H1 (cell line): ENCODE data around the gene ZNF83. TPM values are rescaled to one million over a fixed set of nuclear protein-coding genes. Genes with fewer than 3 reads are reported as not detected.

Source experiments
- CTCF ChIA-PET: fragments of 300-600 bp; sonication (Branson Sonifier 250); formaldehyde crosslinking; loops from one replicate; lab custom pipeline; 2021; ENCODE audit not compliant: partially characterized antibody; lab: Charles Lee
- POLR2A ChIA-PET: fragments of 300-600 bp; sonication (Branson Sonifier 250); formaldehyde crosslinking; loops from one replicate; lab custom pipeline; 2021; ENCODE audit warnings: inconsistent platforms; ENCODE audit not compliant: partially characterized antibody; lab: Charles Lee
- DNase-seq, 2 experiments: peaks; one replicate each; pipeline versions ENCODE4 v3.0.0 to v3.0.0-alpha.2; 2010 to 2022; ENCODE audit warnings: low spot score in 2 of 2, low read depth in 1 of 2, mixed read lengths in 1 of 2
- FAIRE-seq: peaks from 2 replicates; lab custom pipeline; 2011; peaks lifted over from hg19 to GRCh38; lab: Jason Lieb, UNC
- H2AFZ ChIP-seq: 2 replicates; pipeline ENCODE4 v1.8.1; 2012; ENCODE audit warnings: low read length, inconsistent platforms
- H2AK5ac ChIP-seq: 2 replicates; pipeline ENCODE4 v1.6.1; 2013; ENCODE audit warnings: low read depth, low read length
- H2BK120ac ChIP-seq: replicated peaks from 2 replicates; pipeline ENCODE3; 2013; ENCODE audit warnings: low read depth, low read length, inconsistent platforms
- H2BK12ac ChIP-seq: 2 replicates; pipeline ENCODE4 v1.6.1; 2013; ENCODE audit warnings: low read depth, low read length
- H2BK15ac ChIP-seq: 2 replicates; pipeline ENCODE4 v1.6.1; 2013; ENCODE audit warnings: low read length
- H2BK20ac ChIP-seq: 2 replicates; pipeline ENCODE4 v1.6.1; 2013; ENCODE audit warnings: low read length
- H2BK5ac ChIP-seq: 2 replicates; pipeline ENCODE4 v1.6.1; 2013; ENCODE audit warnings: low read depth, low read length
- H3K14ac ChIP-seq: 2 replicates; pipeline ENCODE4 v1.6.1; 2013; ENCODE audit warnings: inconsistent platforms; ENCODE audit not compliant: insufficient read length
- H3K18ac ChIP-seq: 2 replicates; pipeline ENCODE4 v1.6.1; 2013; ENCODE audit warnings: low read length; ENCODE audit errors: extremely low read depth
- H3K23ac ChIP-seq: 2 replicates; pipeline ENCODE4 v1.6.1; 2013; ENCODE audit warnings: inconsistent platforms; ENCODE audit not compliant: insufficient read length
- H3K23me2 ChIP-seq: 2 replicates; pipeline ENCODE4 v1.6.1; 2013; ENCODE audit warnings: low read depth, low read length
- H3K27ac ChIP-seq: 2 replicates; pipeline ENCODE4 v1.6.1; 2011; ENCODE audit warnings: low read depth, low read length, inconsistent platforms
- H3K27me3 ChIP-seq, 4 experiments: replicated peaks in 1 of 4; 1 replicate in 1 of 4; 2 replicates in 3 of 4; pipeline versions ENCODE4 v1.6.1 to v1.8.1; 2011 to 2013; ENCODE audit warnings: low read length in 3 of 4, mild to moderate bottlenecking in 3 of 4, inconsistent platforms in 2 of 4, mixed read lengths in 2 of 4, moderate library complexity in 1 of 4; ENCODE audit not compliant: control insufficient read depth in 3 of 4, insufficient read depth in 3 of 4; ENCODE audit errors: extremely low read depth in 1 of 4
- H3K36me3 ChIP-seq, 4 experiments: 2 replicates each; pipeline versions ENCODE4 v1.6.1 to v1.8.1; 2011 to 2013; ENCODE audit warnings: mild to moderate bottlenecking in 4 of 4, low read length in 3 of 4, moderate library complexity in 2 of 4, control low read depth in 1 of 4, inconsistent platforms in 1 of 4; ENCODE audit not compliant: insufficient read depth in 4 of 4, control insufficient read depth in 2 of 4
- H3K4ac ChIP-seq: replicated peaks from 2 replicates; pipeline ENCODE3; 2013; ENCODE audit warnings: low read length, low read depth, mixed read lengths, inconsistent platforms; ENCODE audit not compliant: insufficient read length
- H3K4me1 ChIP-seq, 4 experiments: replicated peaks in 1 of 4; 1 replicate in 1 of 4; 2 replicates in 3 of 4; pipeline versions ENCODE4 v1.6.1 to v1.8.1; 2011 to 2013; ENCODE audit warnings: low read length in 3 of 4, inconsistent platforms in 2 of 4, mixed read lengths in 1 of 4; ENCODE audit not compliant: insufficient read depth in 4 of 4, control insufficient read depth in 3 of 4
- H3K4me2 ChIP-seq, 2 experiments: 2 replicates each; pipeline versions ENCODE4 v1.6.1 to v1.8.1; 2011 to 2013; ENCODE audit warnings: low read depth in 2 of 2, low read length in 2 of 2, control low read depth in 1 of 2, inconsistent platforms in 1 of 2, mild to moderate bottlenecking in 1 of 2; ENCODE audit not compliant: insufficient read depth in 1 of 2
- H3K4me3 ChIP-seq, 4 experiments: fragments of 200-600, 300-600 bp in 1 of 4; sonication (generic), shearing (Covaris generic), sonication (Bioruptor Twin) in 1 of 4; 2 replicates each; pipeline versions ENCODE4 v1.5.1 to v1.8.1; 2011 to 2016; ENCODE audit warnings: low read length in 4 of 4, low read depth in 3 of 4, control low read depth in 2 of 4, inconsistent platforms in 2 of 4, mild to moderate bottlenecking in 2 of 4, mixed read lengths in 1 of 4, moderate library complexity in 1 of 4; ENCODE audit not compliant: insufficient read depth in 2 of 4; ENCODE audit errors: extremely low read depth in 1 of 4
- H3K56ac ChIP-seq: replicated peaks from 2 replicates; pipeline ENCODE3; 2013; ENCODE audit warnings: low read depth, mild to moderate bottlenecking, mixed read lengths, low read length, inconsistent platforms; ENCODE audit not compliant: insufficient read length
- H3K79me1 ChIP-seq: 2 replicates; pipeline ENCODE4 v1.6.1; 2013; ENCODE audit warnings: low read depth, low read length, control low read depth
- H3K79me2 ChIP-seq, 2 experiments: 2 replicates each; pipeline versions ENCODE4 v1.6.1 to v1.8.1; 2012 to 2013; ENCODE audit warnings: low read length in 2 of 2, mild to moderate bottlenecking in 2 of 2, inconsistent platforms in 1 of 2; ENCODE audit not compliant: insufficient read depth in 2 of 2, control insufficient read depth in 1 of 2
- H3K9ac ChIP-seq, 4 experiments: replicated peaks in 1 of 4; 1 replicate in 1 of 4; 2 replicates in 3 of 4; pipeline versions ENCODE4 v1.6.1 to v1.8.1; 2011 to 2013; ENCODE audit warnings: low read depth in 3 of 4, low read length in 3 of 4, control low read depth in 2 of 4, mild to moderate bottlenecking in 2 of 4, moderate library complexity in 2 of 4, inconsistent platforms in 1 of 4; ENCODE audit errors: extremely low read depth in 1 of 4
- H3K9me3 ChIP-seq, 2 experiments: 2 replicates each; pipeline versions ENCODE4 v1.6.1 to v1.8.1; 2012 to 2013; ENCODE audit warnings: mild to moderate bottlenecking in 2 of 2, moderate library complexity in 2 of 2, control low read depth in 1 of 2, inconsistent platforms in 1 of 2, low read depth in 1 of 2, low read length in 1 of 2, mixed read lengths in 1 of 2; ENCODE audit not compliant: insufficient read depth in 2 of 2
- H4K20me1 ChIP-seq, 2 experiments: replicated peaks in 1 of 2; 2 replicates each; pipeline versions ENCODE3 to v1.8.1; 2011 to 2013; ENCODE audit warnings: inconsistent platforms in 2 of 2, low read length in 2 of 2, mild to moderate bottlenecking in 1 of 2; ENCODE audit not compliant: insufficient read depth in 2 of 2, control insufficient read depth in 1 of 2
- H4K5ac ChIP-seq: 2 replicates; pipeline ENCODE4 v1.6.1; 2013; ENCODE audit warnings: low read length, low read depth, mixed read lengths, inconsistent platforms; ENCODE audit not compliant: insufficient read length
- H4K8ac ChIP-seq: 2 replicates; pipeline ENCODE4 v1.8.0; 2013; ENCODE audit warnings: mild to moderate bottlenecking, moderate library complexity, low read length, inconsistent platforms; ENCODE audit not compliant: insufficient read depth; ENCODE audit errors: extremely low read depth
- H4K91ac ChIP-seq: replicated peaks from 2 replicates; pipeline ENCODE3; 2013; ENCODE audit warnings: low read length, mixed read lengths, inconsistent platforms; ENCODE audit not compliant: insufficient read length
- CBX5 ChIP-seq: fragments of 300-800, 300-1000 bp; sonication (generic); IDR thresholded peaks from 2 replicates; pipeline ENCODE4 v1.7.1; 2016; ENCODE audit warnings: antibody characterized with exemption, low read length, low read depth
- CTBP2 ChIP-seq: IDR thresholded peaks from 2 replicates; pipeline ENCODE4 v1.7.0; 2011; ENCODE audit warnings: borderline replicate concordance, mild to moderate bottlenecking, moderate library complexity, mixed read lengths, low read length; ENCODE audit not compliant: insufficient read depth, insufficient read length
- SIN3A ChIP-seq, 2 experiments: IDR thresholded peaks in 1 of 2; conservative IDR thresholded peaks in 1 of 2; 2 replicates each; pipeline ENCODE4 v1.6.1; 2011 to 2012; ENCODE audit warnings: low read length in 2 of 2, improper control_type of control experiment in 1 of 2, low read depth in 1 of 2, mild to moderate bottlenecking in 1 of 2
- WGBS, 2 experiments: shearing (Covaris generic) in 1 of 2; methylation state at CpG; one replicate each; pipeline versions ENCODE4 v1.1.6 to v1.1.7; 2013 to 2015; ENCODE audit warnings: low lambda C conversion rate in 2 of 2, mixed read lengths in 2 of 2, inconsistent platforms in 1 of 2, low coverage in 1 of 2, missing lambda C conversion rate in 1 of 2; ENCODE audit not compliant: insufficient replicate concordance in 2 of 2, insufficient coverage in 1 of 2, insufficient read length in 1 of 2; ENCODE audit errors: extremely low coverage in 1 of 2, missing lambda C conversion rate in 1 of 2; 5-methylcytosine and 5-hydroxymethylcytosine counted together
- polyA plus RNA-seq, 7 experiments: library from polyadenylated mRNA; depleted of rRNA in 3 of 7; stranded (reverse) in 5 of 7; unstranded in 2 of 7; fragments of >200 nt in 5 of 7; fragments of 200-250 nt in 2 of 7; gene quantifications; 1 replicate in 5 of 7; 2 replicates in 1 of 7; 4 replicates in 1 of 7; pipeline versions ENCODE4 v1.2.1 to v1.2.3, GENCODE V29; 2011 to 2013; ENCODE audit warnings: missing spikeins in 2 of 7, mixed read lengths in 2 of 7
- total RNA-seq: library from RNA; stranded (reverse); fragmentation: NEBNext Ultra II Directional; extraction: Animal tissue kit (Norgen Biotek cat#: 25700); gene quantifications from 2 replicates; pipeline ENCODE4 v1.2.1, GENCODE V29; 2021

The ZNF83 gene
- total and polyA plus RNA-seq, 2 of the 8 experiments (the other 6 are each of a cell fraction or from before 2014, with no cell fraction given), result 13.2 to 19.4 TPM

DNA sequence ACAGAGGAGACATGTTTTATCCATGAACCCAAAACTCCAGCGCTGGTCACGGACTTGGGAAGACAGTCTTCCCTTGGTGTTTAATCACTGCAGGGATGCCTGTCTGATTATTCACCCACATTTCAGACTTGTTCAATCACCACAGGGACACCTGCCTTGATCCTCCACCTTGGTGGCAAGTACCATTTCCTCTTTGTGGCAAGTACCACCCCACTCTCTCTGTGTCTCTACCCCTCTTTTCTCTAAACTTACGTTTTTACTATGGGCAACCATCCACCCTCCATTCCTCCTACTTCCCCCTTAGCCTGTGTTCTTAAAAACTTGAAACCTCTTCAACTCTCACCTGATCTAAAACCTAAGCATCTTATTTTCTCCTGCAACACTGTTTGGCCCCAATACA is 16.8 kb downstream of the ZNF83 start:
- H3K9ac ChIP-seq, result no peak overlapping the region
- no peak overlapping the region for H2BK20ac ChIP-seq
- no peak overlapping the region for H3K4me2 ChIP-seq
- FAIRE-seq, result no peak
- H3K14ac ChIP-seq, result no peak overlapping the region
- no peak for DNase-seq
- H3K27ac ChIP-seq, result no peak overlapping the region
- no peak overlapping the region for H3K56ac ChIP-seq
- no peaks in the 10 kb centered on the region for H3K79me1 ChIP-seq
- no peak overlapping the region for H3K18ac ChIP-seq
- H2BK12ac ChIP-seq, result no peak overlapping the region
- no peak overlapping the region for H2BK15ac ChIP-seq
- H3K4me1 ChIP-seq, result no peaks in the 10 kb centered on the region
- no peak overlapping the region for H4K91ac ChIP-seq
- POLR2A ChIA-PET, result interaction anchor here (1.2 kb wide), 1 partner anchor 16 kb away, joined by 3 read pairs; no protein-coding TSS in a partner anchor
- peaks cover 0 to 21% (median 7%) of the 10 kb centered on the region in 4 experiments; a peak in 5 of 8 replicates for H3K36me3 ChIP-seq
- H2BK5ac ChIP-seq, result no peak overlapping the region
- no peak overlapping the region for H2BK120ac ChIP-seq
- H3K4ac ChIP-seq, result no peak overlapping the region
- peaks cover under 1% of the 10 kb centered on the region; the same call in 1 of the 2 replicates for H3K23me2 ChIP-seq
- H4K5ac ChIP-seq, result no peak overlapping the region
- no peak overlapping the region for H3K23ac ChIP-seq
- H4K8ac ChIP-seq, result peak overlapping the region; percentile 2; the same call in 1 of the 2 replicates
- H3K27me3 ChIP-seq, result no peaks in the 10 kb centered on the region
- no peak overlapping the region for H2AFZ ChIP-seq
- peaks cover 0 to 3% of the 10 kb centered on the region in 2 experiments; a peak in 1 of 4 replicates for H3K9me3 ChIP-seq
- H3K79me2 ChIP-seq, result no peaks in the 10 kb centered on the region
- 83% methylated on average over 3 of the region's 3 CpGs; no CpG with 5 or more reads in 1 of the 2 experiments for WGBS, 2 experiments
- H4K20me1 ChIP-seq, result no peaks in the 10 kb centered on the region
- TF ChIP-seq CBX5, result no peak
- TF ChIP-seq SIN3A (conservative IDR thresholded peaks at IDR 0.05 in 1 of 2, IDR thresholded peaks at IDR 0.05 in 1 of 2; ENCODE audit: low read depth in 1 of 2, low read length in 2 of 2), result no peak
- TF ChIP-seq CTBP2, result no peak
- H3K4me3 ChIP-seq, result no peak overlapping the region
- H2AK5ac ChIP-seq, result no peak overlapping the region
- CTCF ChIA-PET, result interaction anchor here (0.7 kb wide), 1 partner anchor 216 kb away, joined by 3 read pairs; no protein-coding TSS in a partner anchor
